ENCODE measurements around the gene RTN1.

DNA sequence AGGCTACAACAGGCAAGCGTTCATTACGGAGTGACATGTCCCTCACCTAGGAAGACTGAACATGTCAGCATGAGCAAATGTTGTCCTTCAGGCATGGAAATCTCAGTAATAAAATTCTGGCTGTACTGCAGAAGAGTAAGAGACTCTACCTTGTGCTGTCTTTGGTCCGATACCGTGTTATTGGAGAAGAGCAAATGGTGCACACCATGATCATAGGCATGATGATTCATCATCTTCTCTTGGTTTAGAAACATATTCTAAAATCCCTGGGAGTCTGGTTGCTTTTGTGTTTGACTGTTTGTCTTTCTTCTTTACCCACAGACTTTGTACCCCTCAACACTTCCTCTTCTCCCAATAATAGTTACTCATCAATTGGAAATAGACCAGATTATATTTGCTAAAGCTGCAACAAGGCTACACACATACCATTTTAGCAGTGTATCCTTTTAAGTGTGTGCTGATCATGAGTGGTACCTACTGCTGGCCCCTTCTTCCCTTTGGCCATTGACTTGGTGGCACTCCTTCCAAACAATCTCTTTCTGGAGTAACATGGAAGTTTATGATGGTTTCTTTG, 93.5 kb downstream of the RTN1 start:
- TF ChIP-seq, protein P1, sequence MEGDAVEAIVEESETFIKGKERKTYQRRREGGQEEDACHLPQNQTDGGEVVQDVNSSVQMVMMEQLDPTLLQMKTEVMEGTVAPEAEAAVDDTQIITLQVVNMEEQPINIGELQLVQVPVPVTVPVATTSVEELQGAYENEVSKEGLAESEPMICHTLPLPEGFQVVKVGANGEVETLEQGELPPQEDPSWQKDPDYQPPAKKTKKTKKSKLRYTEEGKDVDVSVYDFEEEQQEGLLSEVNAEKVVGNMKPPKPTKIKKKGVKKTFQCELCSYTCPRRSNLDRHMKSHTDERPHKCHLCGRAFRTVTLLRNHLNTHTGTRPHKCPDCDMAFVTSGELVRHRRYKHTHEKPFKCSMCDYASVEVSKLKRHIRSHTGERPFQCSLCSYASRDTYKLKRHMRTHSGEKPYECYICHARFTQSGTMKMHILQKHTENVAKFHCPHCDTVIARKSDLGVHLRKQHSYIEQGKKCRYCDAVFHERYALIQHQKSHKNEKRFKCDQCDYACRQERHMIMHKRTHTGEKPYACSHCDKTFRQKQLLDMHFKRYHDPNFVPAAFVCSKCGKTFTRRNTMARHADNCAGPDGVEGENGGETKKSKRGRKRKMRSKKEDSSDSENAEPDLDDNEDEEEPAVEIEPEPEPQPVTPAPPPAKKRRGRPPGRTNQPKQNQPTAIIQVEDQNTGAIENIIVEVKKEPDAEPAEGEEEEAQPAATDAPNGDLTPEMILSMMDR (IDR thresholded peaks at IDR 0.05): no peak
- no peak for TF ChIP-seq POLR2A (IDR thresholded peaks at IDR 0.05)
